ENCODE results near the gene IQCH.
A peak's percentile ranks its signal among the peaks of the same experiment; 100 is the strongest.

IQCH gene

DNA sequence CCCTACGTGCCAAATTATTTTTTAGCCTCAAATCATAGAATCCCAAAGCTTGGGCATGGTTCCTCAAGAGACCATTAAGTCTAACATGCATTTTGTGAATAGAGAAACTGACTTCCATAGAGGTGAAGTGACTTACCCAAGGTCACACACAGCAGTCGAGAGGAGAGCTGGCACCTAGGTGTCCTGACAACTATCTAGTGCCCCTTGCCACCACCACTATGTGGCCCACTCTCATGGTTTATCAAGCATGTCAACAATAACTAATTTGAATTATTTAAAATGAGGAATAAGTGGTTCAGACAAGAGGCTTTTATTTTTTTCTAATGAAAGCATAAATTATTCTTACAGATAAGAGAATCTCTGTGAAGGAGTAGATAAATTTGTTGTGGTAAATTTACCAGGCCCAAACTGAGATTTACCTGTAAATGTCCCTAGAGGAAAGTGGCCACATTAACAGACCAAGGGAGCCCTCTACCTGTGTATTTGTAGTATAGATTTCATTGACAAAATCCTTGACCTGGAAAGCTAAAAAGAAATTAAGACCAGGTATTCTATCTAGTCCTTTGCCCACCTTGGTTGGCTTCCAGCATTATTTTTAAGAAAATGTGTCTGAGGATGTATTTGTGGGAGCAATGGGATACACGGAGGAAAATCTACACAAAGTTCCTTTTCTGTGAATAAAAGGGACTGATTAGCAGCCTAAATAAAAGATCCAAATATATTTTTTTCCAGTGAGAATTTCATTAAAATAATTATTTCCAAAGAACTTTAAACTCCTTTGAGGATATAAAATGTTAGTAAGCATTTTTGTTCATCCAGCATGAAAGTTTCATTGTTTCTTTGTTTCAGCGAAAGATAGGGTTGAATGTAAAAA is 49.1 kb downstream of the IQCH start:
- peak; percentile 1 for DNase-seq

DNA sequence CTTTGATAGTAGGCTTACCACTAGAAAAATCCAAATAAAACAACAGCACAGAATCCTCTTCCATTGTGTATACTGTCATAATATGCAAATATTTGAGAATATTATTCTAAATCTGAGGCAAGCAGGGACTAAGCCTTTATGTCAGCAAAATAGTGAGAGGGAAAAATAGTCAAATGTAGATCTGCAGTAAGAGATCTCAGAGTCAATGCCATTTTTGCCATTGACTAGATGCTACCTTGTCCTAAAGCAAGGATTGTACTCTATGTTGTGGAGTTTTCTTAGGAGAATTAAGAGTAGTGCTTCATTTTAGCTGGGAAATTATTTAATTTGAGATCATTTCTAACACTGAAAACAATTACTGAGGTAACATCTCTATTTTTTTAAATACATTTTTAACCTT is 50.2 kb downstream of the IQCH start:
- DNase-seq: no peak

DNA sequence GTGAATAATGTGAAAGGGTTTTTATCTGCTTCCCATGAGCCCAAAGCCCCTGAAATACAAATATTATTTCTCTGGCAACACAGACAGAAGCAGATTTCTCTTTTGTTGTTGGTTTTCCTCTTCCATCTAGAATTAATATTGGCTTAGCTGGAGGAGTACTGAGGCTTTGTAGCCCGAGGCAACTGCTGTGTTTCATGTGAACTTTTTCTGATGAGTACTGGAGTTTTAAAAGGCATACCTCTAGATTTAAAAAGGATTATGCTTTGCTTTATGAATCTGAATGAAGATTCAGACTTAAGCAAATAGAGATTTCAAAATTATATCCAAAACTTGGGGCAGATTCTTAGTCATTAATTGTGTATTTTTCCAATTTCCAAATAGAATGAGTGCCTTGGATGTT is 50.9 kb downstream of the IQCH start:
- DNase-seq: no peak

DNA sequence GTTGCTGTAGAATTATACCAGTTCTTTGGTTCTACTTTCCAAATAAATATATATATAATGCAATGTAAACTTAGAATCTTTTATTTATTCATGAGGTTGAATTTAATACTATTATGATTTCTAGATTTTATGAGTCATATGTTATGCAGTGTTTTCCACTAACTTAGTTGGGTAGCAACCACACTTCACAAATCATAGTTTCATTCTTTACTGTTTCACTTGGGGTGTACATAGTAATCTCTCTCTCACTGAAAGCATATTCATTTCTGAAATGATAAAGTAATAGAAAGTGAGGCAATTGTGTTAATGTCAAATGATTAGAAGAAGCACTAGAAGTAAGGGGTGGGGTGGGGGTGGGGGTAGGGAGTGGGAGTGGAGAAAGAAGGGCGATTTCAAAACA is 52.6 kb downstream of the IQCH start:
- DNase-seq: no peak

DNA sequence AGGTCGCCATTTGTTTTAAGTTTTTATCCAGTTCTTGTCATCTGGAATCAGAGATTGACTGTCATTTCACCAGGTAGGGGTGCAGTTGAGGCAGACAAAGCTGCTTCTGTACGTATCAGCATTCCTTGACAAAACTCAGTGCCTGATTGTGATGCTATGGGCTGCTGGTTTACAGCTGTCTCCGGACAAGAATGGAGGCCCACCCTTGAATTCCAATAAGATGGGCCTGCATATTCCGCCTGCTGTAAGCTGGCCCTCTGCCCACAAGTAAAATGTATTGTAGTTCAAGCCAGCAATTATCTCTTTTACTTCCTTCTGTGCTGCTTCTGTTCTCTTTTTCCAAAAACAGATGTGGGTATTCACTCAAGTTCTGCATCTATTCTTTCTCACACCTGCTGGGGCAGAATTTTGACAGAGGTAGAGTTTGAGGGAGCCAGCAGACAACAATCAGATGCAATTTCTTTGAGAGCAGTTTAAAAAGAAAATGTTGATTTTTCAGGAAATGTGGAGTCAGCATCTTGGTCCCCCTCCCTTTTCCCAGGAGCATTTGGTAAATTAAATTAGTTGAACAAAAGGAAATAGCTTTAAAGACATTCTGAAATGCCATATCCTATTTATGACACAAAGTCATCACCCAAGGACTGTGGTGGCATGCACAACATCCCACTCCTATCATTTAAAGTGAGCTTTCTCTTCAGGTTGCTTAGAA is 53.5 kb downstream of the IQCH start:
- no peak for DNase-seq

DNA sequence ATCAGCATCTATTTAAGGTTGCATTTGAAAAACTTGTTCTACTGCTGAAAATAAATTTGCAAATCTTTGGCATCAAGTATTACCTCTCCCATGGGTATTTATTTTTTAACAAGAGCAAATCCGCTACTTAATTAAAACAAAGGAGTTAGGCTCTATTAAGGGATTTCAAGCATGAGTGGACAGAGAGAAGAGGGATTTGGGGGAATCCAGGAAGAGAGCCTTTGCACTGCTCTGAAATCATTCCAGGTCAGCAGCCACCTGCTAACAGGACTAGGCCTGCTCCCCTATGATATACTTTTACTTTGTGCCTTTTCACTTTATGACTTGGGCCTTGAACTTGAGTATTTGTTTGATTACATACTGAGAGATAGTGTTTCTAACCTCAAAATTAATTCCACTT is 57.1 kb downstream of the IQCH start:
- DNase-seq: no peak

DNA sequence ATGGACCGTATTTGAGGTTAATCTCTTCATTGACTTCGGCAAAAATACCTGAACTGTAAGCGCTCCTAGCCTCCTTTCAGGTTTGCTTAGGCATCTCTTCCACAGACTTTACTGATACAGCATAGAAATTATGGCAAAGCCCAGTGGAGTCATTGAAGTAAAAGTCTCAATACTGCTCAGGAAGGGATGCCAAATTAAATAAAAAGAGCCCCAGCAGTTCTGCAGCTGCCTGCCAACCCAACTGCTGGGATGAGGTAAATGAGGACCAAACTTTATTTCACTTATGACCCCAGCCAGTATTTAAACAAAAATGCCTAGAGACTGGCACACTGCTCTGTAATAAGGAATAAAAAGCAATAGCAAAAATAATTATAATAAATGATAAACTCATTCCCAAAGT is 65.4 kb downstream of the IQCH start:
- no peak for DNase-seq

DNA sequence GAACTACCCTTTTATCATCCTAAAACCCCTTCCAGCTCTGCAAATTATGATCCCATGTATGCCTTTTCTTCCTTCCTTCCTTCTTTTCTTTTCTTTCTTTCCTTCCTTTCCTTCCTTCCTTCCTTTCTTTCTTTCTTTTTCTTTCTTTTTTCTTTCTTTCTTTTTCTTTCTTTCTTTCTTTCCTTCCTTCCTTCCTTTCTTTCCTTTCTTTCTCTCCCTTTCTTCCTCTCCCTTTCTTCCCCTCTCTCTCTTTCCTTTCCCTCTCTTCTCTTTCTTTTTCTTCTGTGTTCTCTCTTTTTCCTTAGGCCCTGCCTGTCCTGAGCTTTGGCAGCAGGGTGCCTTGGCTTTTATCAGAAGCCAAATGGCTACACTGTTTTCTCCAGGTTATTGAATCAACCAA is 66.8 kb downstream of the IQCH start:
- no peak for DNase-seq

DNA sequence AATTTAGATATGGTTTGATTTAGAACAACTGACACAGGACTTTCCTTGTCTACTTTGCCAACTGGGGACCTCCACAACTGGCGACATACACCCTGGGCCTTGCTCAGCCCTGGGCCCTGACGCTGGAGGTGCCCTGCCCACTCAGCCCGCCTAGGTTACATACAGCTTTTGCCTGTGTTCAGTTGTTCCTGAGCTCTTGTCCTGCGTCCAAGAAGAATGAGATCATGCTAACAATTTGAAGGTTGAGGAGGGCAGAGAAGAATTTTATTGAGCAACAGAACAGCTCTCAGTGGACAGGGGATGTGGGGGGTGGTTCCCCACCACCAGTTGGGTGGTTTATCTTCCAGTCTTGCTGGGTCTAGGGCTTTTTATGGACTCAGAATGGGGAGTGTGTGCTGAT is 67.9 kb downstream of the IQCH start:
- no peak for DNase-seq

DNA sequence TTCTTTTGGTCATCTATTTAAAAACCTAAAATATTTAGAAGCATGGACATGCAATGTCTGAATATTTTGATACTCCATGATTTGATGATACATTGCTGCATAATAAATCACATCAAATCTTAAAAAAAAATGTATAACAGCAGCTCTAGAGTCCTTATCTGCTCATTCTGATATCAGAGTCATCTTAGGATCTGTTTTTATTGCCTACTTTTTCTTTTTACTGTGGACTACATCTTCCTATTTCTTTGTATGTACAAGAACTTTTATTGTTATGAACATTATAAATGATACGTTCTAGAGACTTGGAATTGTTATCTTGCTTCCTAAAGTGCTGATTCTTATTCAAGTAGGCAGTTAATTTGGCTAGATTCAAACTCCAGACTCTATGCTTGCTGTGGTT is 72.7 kb downstream of the IQCH start:
- DNase-seq: no peak

DNA sequence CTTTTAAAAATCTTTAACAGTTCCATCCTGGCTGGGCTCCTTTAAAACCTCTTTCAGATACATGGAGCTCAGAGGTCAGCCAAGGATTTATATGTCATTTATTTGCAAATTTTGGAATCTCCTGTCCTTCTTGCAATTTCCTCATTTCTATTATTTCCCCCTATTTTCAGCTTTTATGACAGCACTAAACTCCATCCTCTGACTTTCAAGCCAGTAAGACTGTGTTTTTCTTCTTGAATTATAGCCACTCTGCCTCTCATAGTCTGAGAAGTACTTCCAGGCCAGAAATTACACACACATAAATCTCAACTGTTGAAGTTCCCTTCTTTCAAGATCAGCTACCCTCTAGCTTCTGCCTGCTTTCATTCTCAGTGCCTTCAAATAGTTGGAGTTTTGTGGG is 73.2 kb downstream of the IQCH start:
- DNase-seq: no peak

DNA sequence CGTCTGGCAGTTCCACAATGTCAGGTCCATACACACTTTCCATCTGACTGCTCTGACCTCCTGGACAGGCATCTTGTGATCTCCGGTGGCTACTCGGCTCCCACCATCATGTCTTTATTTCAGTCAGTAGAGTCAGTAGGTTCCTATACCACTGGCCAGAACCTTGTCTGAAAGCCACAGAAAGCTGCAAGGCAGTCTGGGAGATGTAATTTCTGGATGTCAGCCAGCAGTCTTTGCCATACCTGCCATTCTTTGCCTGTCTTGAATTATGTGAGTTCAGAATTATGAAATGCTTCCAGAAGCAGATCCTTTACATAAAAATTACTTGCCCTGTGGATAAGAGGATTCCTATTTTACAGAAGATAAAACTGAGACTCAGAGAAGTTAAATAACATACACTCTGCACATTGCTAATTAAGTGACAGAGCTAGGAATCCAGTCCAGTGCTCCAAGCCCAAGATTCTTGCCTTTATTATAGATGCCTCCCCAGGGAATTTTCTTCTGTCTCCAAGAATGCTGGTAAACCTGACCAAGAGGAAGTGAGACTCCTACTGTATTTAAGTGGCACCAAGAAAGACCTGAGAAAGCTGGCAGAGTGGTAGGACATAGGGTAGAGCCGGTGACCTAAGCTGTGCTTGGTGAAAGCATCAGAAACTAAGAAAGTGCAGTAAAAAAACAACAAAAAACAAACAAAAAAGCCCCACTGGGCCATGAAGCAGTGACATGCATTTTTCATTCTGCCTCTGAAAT is 75.6 kb downstream of the IQCH start:
- DNase-seq: no peak

DNA sequence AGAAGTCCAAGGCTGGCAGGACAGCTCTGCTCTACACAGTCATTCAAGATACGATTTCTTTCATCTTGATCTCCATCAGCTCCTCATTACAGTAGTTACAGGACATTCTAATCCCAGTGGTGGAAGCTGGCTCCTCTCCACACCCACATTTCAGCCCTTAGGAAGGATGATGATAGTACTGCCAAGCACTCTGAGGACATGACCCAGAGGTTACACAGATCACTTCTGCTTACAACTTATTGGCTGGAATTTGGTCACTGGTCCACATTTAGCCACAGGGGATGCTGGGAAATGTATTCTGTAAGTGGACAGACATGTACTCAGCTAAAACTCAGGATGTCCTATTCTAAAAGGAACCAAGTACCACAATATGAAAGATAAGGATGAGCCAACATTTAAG is 77.1 kb downstream of the IQCH start:
- no peak for DNase-seq

DNA sequence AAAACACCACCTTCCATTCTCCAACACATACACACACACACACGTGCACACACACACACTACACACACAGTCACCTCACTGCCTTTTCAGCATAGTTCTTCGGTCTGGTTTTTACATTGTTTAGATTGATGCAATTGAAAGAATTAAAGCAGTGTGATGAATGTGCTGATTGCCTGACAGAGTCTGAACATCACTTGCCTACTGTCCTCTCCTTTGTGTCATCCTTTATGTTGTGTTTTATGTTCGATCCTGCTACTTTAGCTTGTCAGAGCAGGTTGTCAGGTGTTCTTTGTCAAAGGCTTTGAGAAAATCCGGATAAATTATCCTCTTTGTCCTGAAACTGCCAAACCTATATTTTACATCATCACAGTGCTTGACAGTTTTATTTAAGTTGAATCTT is 80.4 kb downstream of the IQCH start:
- no peak for DNase-seq

DNA sequence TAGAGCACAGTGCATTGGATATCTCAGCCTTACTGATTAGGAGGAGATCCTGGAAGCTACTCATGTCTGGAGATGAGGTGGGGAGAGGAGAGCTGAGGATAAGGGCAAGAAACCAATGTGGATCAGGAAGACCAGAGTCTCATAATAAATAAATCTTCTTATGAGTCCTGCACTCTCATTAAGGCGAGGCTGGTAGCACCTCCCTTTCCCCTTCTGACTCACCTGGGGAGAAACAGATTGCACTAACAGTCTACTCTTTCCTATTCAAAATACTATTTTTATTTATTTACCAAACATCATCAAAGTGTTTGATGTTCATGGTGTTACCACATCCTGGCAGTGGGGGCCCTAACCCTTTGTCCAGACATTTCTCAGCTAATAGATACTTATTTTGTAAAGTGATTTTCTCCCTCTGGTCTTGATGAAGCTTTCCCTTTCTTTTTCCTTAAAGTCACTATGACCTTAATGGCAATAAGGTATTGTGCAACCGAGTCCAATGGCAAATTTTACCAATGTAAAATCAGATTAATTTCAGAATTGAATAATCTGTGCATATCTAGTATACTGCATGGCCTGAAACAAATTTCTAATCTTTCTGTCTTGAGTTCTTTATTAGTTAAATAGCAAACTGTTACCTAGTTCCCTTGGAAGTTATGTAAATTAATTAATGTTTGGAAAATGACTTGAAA is 81.1 kb downstream of the IQCH start:
- no peak for DNase-seq

DNA sequence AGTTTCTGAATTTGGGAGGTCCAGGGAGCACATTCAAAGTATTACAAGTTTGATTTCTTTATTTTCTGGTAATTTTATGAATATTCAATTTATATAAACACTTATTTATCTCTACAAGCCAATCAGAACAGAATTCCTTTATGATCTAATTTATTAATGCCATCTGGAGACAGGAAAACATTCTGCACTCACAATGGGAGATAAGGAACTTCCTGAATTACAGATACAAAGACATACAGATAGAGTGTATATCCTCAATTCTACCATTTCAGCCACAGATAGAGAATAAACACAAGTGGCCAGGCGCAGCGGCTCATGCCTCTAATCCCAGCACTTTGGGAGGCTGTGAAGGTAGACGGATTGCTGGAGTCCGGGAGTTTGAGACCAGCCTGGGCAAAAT is 86.0 kb downstream of the IQCH start:
- no peak for DNase-seq

DNA sequence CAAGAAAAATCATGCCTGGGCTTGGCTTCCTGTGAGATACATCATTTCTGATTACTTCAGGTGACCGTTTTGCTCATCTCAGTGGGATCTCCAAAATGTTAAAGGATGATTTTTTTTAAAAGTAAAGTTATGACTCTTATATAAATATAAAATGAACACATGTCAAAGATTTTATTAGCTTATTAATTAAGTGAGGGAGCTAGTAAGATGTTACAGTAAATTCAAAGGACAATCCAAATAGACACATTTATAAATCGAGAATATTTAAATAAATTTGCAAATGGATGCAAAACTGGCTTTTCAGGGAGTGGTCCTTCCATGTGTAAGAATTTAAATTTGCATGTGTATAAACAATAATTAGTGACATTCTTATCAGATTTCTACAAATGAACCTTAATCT is 87.0 kb downstream of the IQCH start:
- DNase-seq: no peak

DNA sequence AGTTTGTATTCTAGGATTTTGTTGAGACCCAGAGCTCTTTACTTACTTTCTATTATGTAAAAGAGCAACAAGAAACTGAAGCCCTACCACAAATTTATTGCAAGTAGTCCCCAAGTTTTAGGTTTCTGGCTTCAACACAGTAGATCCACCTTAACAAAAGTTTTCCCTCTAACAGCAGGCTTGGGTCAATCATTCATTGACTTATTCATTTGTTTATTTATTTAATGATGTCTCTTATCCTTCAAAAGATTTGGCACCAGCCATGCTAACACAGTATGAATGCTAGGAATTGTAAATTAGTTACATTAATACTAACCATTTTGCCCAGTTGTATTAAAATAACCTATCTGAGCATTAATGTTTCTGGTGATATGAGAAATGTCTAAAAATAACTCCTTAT is 88.6 kb downstream of the IQCH start:
- DNase-seq: no peak

DNA sequence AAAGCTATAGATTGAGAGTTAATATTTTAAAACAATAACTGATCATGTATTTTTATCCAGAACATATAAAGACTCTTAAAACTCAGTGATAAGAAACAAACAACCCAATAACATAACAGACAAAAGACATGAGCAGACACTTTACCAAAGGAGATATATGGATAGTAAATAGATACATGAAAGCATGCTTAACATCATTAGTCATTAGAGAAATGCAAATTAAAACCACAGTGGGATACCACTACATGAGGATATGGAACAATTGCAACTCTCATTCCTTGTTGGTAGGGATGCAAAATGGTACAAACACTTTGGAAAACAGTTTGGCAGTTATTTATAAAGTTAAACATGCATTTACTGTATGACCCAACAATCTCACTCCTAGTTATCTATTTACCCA is 95.0 kb downstream of the IQCH start:
- DNase-seq: no peak

DNA sequence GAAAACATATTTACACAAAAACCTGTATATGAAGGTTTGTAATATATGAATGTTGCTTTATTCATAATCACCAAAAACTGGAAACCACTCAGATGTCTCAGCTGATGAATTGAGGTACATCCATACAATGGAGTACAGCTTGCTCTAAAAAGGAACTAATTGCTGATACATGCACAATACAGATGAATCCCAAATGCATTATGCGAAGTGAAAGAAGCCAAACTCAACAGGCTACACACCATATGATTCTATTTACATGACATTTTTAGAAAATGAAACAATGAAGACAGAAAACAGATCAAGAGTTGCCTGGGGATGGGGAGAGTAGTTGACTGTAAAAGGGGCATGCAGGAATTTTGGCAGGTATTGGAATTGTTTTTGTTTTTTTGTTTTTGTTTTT is 95.5 kb downstream of the IQCH start:
- no peak for DNase-seq

DNA sequence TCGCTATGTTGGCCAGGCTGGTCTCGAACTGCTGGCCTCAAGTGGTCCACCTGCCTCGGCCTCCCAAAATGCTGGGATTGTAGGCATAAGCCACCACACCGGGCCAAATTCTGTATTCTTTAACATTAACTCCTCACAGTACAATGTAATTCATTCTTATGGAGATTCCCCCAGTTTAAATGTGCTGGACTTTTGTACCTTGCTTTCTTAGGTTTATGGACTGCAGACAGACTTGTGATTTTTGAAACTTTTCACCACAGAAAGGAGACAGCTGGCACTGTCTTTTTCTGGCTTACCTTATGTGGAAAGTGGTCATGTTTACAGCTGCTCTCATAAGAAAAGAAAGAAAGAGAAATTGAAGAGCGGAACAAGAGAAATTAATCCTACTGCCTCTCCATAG is 103.8 kb downstream of the IQCH start:
- no peak for DNase-seq

DNA sequence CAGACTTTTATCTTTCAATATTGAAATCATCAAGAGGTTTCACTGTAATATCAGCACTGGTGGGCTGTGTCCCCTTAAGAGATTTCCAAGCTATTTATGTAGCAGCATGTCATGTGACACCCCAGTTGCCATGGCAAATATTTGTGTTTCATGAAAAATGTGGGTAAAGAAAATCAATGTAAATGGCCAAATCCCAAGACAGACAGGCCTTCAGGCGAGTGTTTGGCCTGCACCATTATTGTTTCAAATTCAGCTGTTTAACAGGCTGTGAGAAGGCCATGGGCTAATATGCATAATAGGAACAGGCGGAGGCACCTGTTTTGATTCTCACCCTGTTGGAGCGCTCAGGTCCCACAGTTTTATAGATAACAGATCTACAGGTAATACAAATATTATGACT is 104.2 kb downstream of the IQCH start:
- DNase-seq: no peak

DNA sequence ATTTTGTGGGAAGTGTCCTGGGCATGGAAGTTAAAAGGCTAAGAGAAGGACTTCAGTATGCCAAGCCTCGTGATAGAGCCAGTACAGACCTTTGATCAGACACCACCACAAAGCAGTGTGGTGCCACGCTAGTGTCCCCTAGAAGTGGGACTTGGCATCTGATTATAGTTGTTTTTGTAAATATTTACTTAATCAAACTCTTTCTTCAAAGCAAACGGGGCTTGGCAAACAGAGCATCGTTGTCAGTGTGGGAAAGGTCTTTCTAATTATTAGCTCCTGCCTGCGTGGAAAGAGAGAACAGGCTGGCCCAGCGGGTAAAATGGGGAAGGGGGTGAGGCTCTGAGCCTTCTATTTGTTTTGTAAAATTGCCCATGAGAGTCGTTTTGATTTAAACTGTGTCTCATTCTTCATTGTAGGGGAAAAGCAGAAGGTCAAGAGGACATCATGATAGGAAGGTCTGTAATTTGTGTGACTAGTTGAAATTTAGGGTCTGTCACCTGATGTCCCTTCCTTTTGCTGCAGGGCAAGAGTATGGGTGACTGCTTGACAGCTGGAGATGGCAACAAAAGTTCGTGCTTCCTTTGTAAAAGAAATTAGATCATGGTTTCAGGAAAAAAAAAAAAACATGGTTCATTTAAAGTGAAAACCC is 105.0 kb downstream of the IQCH start:
- no peak for DNase-seq

Measured in activated CD4-positive, alpha-beta T cell treated with anti-CD3 and anti-CD28 coated beads, Interleukin-2, amount 50 U/mL, for 1 hour (primary cell).